Glutamatergic neuron (in vitro differentiated cells): ENCODE measurements around the gene PIEZO1. TPM values are rescaled to one million over a fixed set of nuclear protein-coding genes. Genes with fewer than 3 reads are reported as not detected.

Experiments used
- DNase-seq: peaks from one replicate; pipeline ENCODE4 v3.0.0; 2022
- H3K27ac Mint-ChIP-seq: one replicate; pipeline ENCODE4 v1.8.0; 2020; ENCODE audit warnings: mild to moderate bottlenecking, mixed read lengths, inconsistent platforms; ENCODE audit not compliant: unreplicated experiment
- H3K27me3 Mint-ChIP-seq: one replicate; pipeline ENCODE4 v1.8.0; 2020; ENCODE audit warnings: mild to moderate bottlenecking, moderate library complexity, mixed read lengths, inconsistent platforms; ENCODE audit not compliant: unreplicated experiment
- H3K36me3 Mint-ChIP-seq: one replicate; pipeline ENCODE4 v1.8.0; 2020; ENCODE audit warnings: mild to moderate bottlenecking, mixed read lengths, inconsistent platforms; ENCODE audit not compliant: unreplicated experiment
- H3K4me1 Mint-ChIP-seq: one replicate; pipeline ENCODE4 v1.8.0; 2020; ENCODE audit warnings: mild to moderate bottlenecking, low read depth, mixed read lengths, inconsistent platforms; ENCODE audit not compliant: unreplicated experiment
- H3K4me3 Mint-ChIP-seq: one replicate; pipeline ENCODE4 v1.8.0; 2020; ENCODE audit warnings: mild to moderate bottlenecking, mixed read lengths, inconsistent platforms; ENCODE audit not compliant: unreplicated experiment
- H3K9me3 Mint-ChIP-seq: one replicate; pipeline ENCODE4 v1.8.0; 2020; ENCODE audit warnings: mild to moderate bottlenecking, moderate library complexity, mixed read lengths, inconsistent platforms; ENCODE audit not compliant: unreplicated experiment
- CTCF ChIP-seq: fragments of 200-600 bp; sonication (generic); IDR thresholded peaks from one replicate; pipeline ENCODE4 v1.5.0; 2021; ENCODE audit not compliant: partially characterized antibody, unreplicated experiment
- total RNA-seq: library from RNA; stranded (reverse); fragmentation: NEBNext Ultra II Directional; extraction: Animal tissue kit (Norgen Biotek cat#: 25700); gene quantifications from one replicate; pipeline ENCODE4 v1.2.1, GENCODE V29; 2021; ENCODE audit not compliant: unreplicated experiment

PIEZO1 gene
- total RNA-seq, 1 donor from 2014 or later = 12.3 TPM

- peak; percentile 36 for TF ChIP-seq CTCF
- Mint-ChIP-seq H3K27ac (no peak overlapping the region), H3K36me3 (no peaks in the 10 kb centered on the region), H3K4me3 (peak overlapping the region; percentile 61), H3K9me3 (peaks cover 2% of the 10 kb centered on the region), H3K4me1 (peaks cover 14% of the 10 kb centered on the region), H3K27me3 (peaks cover 10% of the 10 kb centered on the region)
- peak; percentile 60 for DNase-seq
These were observed 755 bp downstream of the PIEZO1 start for GRCh38 chr16:88784074-88784855.

GRCh38 chr16:88783391-88784073 lies 1.5 kb downstream of the PIEZO1 start:
- H3K27me3 Mint-ChIP-seq = peaks cover 10% of the 10 kb centered on the region

GRCh38 chr16:88782454-88783390 lies 2.3 kb downstream of the PIEZO1 start:
- no peak for TF ChIP-seq CTCF
- Mint-ChIP-seq H3K4me1 (peaks cover 19% of the 10 kb centered on the region), H3K27ac (no peak overlapping the region), H3K36me3 (no peaks in the 10 kb centered on the region), H3K27me3 (peaks cover 8% of the 10 kb centered on the region), H3K4me3 (peak overlapping the region; percentile 11), H3K9me3 (peaks cover 2% of the 10 kb centered on the region)
- DNase-seq = peak; percentile 12

More at GRCh38 chr16:88783391-88784073, 1.5 kb downstream of the PIEZO1 start:
- no peaks in the 10 kb centered on the region for H3K36me3 Mint-ChIP-seq
- H3K4me1 Mint-ChIP-seq = peaks cover 14% of the 10 kb centered on the region
- no peak overlapping the region for H3K27ac Mint-ChIP-seq
- peaks cover 2% of the 10 kb centered on the region for H3K9me3 Mint-ChIP-seq
- H3K4me3 Mint-ChIP-seq = no peak overlapping the region
- peak; percentile 14 for DNase-seq
- TF ChIP-seq CTCF = no peak

- peaks cover 2% of the 10 kb centered on the region for H3K9me3 Mint-ChIP-seq
- no peak for TF ChIP-seq CTCF
These were observed 3.6 kb downstream of the PIEZO1 start for GRCh38 chr16:88781140-88782077.

More at GRCh38 chr16:88781140-88782077, 3.6 kb downstream of the PIEZO1 start:
- peaks cover 8% of the 10 kb centered on the region for H3K27me3 Mint-ChIP-seq
- no peak overlapping the region for H3K4me3 Mint-ChIP-seq
- H3K27ac Mint-ChIP-seq = no peak overlapping the region
- H3K4me1 Mint-ChIP-seq = peaks cover 19% of the 10 kb centered on the region
- no peaks in the 10 kb centered on the region for H3K36me3 Mint-ChIP-seq
- DNase-seq = peak; percentile 13
